Measurements from ENCODE around the gene ADGRF1.

Gene ADGRF1

GRCh38 chr6:46967826-46968349 lies 74.2 kb downstream of the ADGRF1 start:
- Histone ChIP-seq H3K27me3 (ENCODE audit: control insufficient read depth, low read length) (peaks cover 2% of the 10 kb centered on the region; the same call in 1 of the 2 replicates), H4K20me1 (ENCODE audit: control insufficient read depth, insufficient read depth, low read depth, low read length) (no peaks in the 10 kb centered on the region), H3K79me2 (ENCODE audit: control insufficient read depth, low read length) (no peaks in the 10 kb centered on the region), H3K27ac (ENCODE audit: low read depth, low read length) (no peak overlapping the region), H3F3A (ENCODE audit: control insufficient read depth, insufficient read depth) (no peaks in the 10 kb centered on the region), H3K9me2 (replicated peaks; ENCODE audit: control insufficient read depth, low read length) (no peaks in the 10 kb centered on the region; the same call in 1 of the 2 replicates), H3K36me3 (ENCODE audit: control insufficient read depth, low read length) (no peaks in the 10 kb centered on the region), H3K4me3 (ENCODE audit: low read length) (no peak overlapping the region), H3K4me1 (ENCODE audit: control insufficient read depth, low read length) (no peaks in the 10 kb centered on the region), H3K9me3 (ENCODE audit: control insufficient read depth, insufficient read depth, low read length) (no peaks in the 10 kb centered on the region), H3K4me2 (ENCODE audit: low read length) (no peak overlapping the region)
- TF ChIP-seq EZH2phosphoT487 (IDR thresholded peaks at IDR 0.05; ENCODE audit: borderline replicate concordance, low read length): no peak
- TF ChIP-seq CTCF (IDR thresholded peaks at IDR 0.05; ENCODE audit: low read depth, low read length, poor library complexity, severe bottlenecking): no peak

- no peaks in the 10 kb centered on the region for H3K79me2 ChIP-seq (ENCODE audit: control insufficient read depth, low read length)
- H3F3A ChIP-seq (ENCODE audit: control insufficient read depth, insufficient read depth): no peaks in the 10 kb centered on the region
- no peaks in the 10 kb centered on the region for H3K36me3 ChIP-seq (ENCODE audit: control insufficient read depth, low read length)
- 0 out of 2 replicates have a peak, but pooled peaks cover 5% of the 10 kb centered on the region for H3K27me3 ChIP-seq (ENCODE audit: control insufficient read depth, low read length)
- no peak overlapping the region for H3K4me3 ChIP-seq (ENCODE audit: low read length)
- H3K27ac ChIP-seq (ENCODE audit: low read depth, low read length): no peak overlapping the region
- no peak overlapping the region for H3K4me2 ChIP-seq (ENCODE audit: low read length)
- no peaks in the 10 kb centered on the region for H3K9me2 ChIP-seq (replicated peaks; ENCODE audit: control insufficient read depth, low read length)
- H3K9me3 ChIP-seq (ENCODE audit: control insufficient read depth, insufficient read depth, low read length): no peaks in the 10 kb centered on the region
- H4K20me1 ChIP-seq (ENCODE audit: control insufficient read depth, insufficient read depth, low read depth, low read length): no peaks in the 10 kb centered on the region
- no peaks in the 10 kb centered on the region for H3K4me1 ChIP-seq (ENCODE audit: control insufficient read depth, low read length)
- TF ChIP-seq EZH2phosphoT487 (IDR thresholded peaks at IDR 0.05; ENCODE audit: borderline replicate concordance, low read length): no peak
- TF ChIP-seq CTCF (IDR thresholded peaks at IDR 0.05; ENCODE audit: low read depth, low read length, poor library complexity, severe bottlenecking): no peak
Observed at GRCh38 chr6:46964716-46965519, 77.2 kb downstream of the ADGRF1 start.

GRCh38 chr6:46963626-46964025 lies 78.5 kb downstream of the ADGRF1 start:
- TF ChIP-seq CTCF (IDR thresholded peaks at IDR 0.05; ENCODE audit: low read depth, low read length, poor library complexity, severe bottlenecking): no peak
- TF ChIP-seq EZH2phosphoT487 (IDR thresholded peaks at IDR 0.05; ENCODE audit: borderline replicate concordance, low read length): no peak
- Histone ChIP-seq H3K36me3 (ENCODE audit: control insufficient read depth, low read length) (no peaks in the 10 kb centered on the region), H3K9me3 (ENCODE audit: control insufficient read depth, insufficient read depth, low read length) (no peaks in the 10 kb centered on the region)

More at GRCh38 chr6:46963626-46964025, 78.5 kb downstream of the ADGRF1 start:
- H3K27me3 ChIP-seq (ENCODE audit: control insufficient read depth, low read length): 0 out of 2 replicates have a peak, but pooled peaks cover 5% of the 10 kb centered on the region
- H3K4me3 ChIP-seq (ENCODE audit: low read length): no peak overlapping the region
- no peaks in the 10 kb centered on the region for H3K4me1 ChIP-seq (ENCODE audit: control insufficient read depth, low read length)
- no peaks in the 10 kb centered on the region for H4K20me1 ChIP-seq (ENCODE audit: control insufficient read depth, insufficient read depth, low read depth, low read length)
- H3K9me2 ChIP-seq (replicated peaks; ENCODE audit: control insufficient read depth, low read length): no peaks in the 10 kb centered on the region
- H3K27ac ChIP-seq (ENCODE audit: low read depth, low read length): no peak overlapping the region
- H3F3A ChIP-seq (ENCODE audit: control insufficient read depth, insufficient read depth): no peaks in the 10 kb centered on the region
- no peaks in the 10 kb centered on the region for H3K79me2 ChIP-seq (ENCODE audit: control insufficient read depth, low read length)
- no peak overlapping the region for H3K4me2 ChIP-seq (ENCODE audit: low read length)

All from DOHH2 (cell line).